Activated CD4-positive, CD25-positive, alpha-beta regulatory T cell (primary cell): Measurements from ENCODE around the gene MYB.

ENCODE experiments used
- DNase-seq, 4 experiments: peaks; one replicate each; lab custom pipeline; 2025; lab: John Stamatoyannopoulos, UW

Gene MYB

GRCh38 chr6:135251498-135252441, 70.7 kb downstream of the MYB start:
- no peak for DNase-seq

- no peak for DNase-seq
Measured at GRCh38 chr6:135254471-135254870, 73.4 kb downstream of the MYB start.

- no peak for DNase-seq
Measured at GRCh38 chr6:135256866-135257265, 75.8 kb downstream of the MYB start.

GRCh38 chr6:135257631-135258405, 76.7 kb downstream of the MYB start:
- DNase-seq = no peak

GRCh38 chr6:135258970-135259369, 77.9 kb downstream of the MYB start:
- no peak for DNase-seq

- DNase-seq = no peak
Measured at GRCh38 chr6:135260612-135261011, 79.5 kb downstream of the MYB start.

- no peak for DNase-seq
Measured at GRCh38 chr6:135261872-135262725, 81.0 kb downstream of the MYB start.

GRCh38 chr6:135265278-135265677, 84.2 kb downstream of the MYB start:
- DNase-seq = no peak

GRCh38 chr6:135266675-135267074, 85.6 kb downstream of the MYB start:
- DNase-seq = no peak

- DNase-seq = no peak
Measured at GRCh38 chr6:135267085-135267484, 86.0 kb downstream of the MYB start.

- no peak for DNase-seq
Measured at GRCh38 chr6:135268263-135268662, 87.2 kb downstream of the MYB start.

GRCh38 chr6:135268740-135269139, 87.6 kb downstream of the MYB start:
- no peak for DNase-seq
